Activated CD4-positive, alpha-beta T cell treated with anti-CD3 and anti-CD28 coated beads, Interleukin-2, Interleukin-4, amounts not matched to agents 100 ng/mL and 50 ng/mL, durations not matched to agents 16 hours and 8 hours (primary cell): ENCODE measurements around the gene AGTPBP1.
A peak's percentile ranks its signal among the peaks of the same experiment; 100 is the strongest.
"Not testable (repeated sequence)": the region's sequence is repeated elsewhere in the genome, so short reads cannot be mapped to it uniquely, and the experiment has no call there.

Experiments used
- DNase-seq: peaks from one replicate; pipeline ENCODE4 v3.0.0-alpha.2; 2020; ENCODE audit warnings: low spot score

The AGTPBP1 gene

DNA sequence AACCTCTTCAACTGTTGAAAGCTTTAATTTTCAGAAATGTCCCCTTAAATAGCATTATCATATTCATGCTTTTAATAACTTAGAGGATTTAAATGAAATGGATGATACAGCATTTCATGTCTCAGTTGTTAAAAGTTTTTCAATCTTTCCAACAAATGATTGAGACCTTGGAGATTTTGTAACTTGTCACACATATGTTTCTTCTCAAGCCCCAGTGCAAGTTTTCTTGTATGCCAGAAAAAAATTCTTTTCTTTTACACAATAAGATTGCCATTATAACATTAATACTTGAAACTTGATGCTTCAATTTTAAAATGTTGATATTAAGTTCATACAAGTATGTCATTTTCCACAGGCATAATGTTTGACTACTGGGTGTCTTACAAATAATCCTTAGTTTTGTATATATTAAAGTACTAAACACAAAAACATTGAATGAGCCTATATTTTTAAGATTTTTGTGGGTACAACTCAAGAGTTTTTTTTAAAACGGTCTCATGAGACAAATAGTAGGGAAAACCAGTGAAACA, 124.5 kb downstream of the AGTPBP1 start:
- DNase-seq = no peak

DNA sequence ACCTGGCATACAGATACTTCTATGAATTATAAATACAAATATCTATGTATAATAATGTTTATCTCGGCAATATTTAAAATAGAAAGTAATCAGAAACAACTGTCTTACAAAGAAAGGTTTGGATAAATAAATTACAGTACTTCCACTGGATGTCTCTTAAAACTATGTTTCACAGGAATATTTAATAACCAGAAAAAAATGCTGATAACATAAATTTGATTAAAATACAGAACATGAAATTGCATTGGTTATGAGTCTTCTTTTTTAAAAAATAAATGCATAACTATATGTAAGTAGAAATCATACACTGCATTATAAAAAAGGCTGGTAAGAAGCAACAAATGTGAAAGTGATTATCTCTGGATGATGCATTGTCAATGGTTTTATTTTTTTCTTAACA, 126.0 kb downstream of the AGTPBP1 start:
- no peak for DNase-seq

DNA sequence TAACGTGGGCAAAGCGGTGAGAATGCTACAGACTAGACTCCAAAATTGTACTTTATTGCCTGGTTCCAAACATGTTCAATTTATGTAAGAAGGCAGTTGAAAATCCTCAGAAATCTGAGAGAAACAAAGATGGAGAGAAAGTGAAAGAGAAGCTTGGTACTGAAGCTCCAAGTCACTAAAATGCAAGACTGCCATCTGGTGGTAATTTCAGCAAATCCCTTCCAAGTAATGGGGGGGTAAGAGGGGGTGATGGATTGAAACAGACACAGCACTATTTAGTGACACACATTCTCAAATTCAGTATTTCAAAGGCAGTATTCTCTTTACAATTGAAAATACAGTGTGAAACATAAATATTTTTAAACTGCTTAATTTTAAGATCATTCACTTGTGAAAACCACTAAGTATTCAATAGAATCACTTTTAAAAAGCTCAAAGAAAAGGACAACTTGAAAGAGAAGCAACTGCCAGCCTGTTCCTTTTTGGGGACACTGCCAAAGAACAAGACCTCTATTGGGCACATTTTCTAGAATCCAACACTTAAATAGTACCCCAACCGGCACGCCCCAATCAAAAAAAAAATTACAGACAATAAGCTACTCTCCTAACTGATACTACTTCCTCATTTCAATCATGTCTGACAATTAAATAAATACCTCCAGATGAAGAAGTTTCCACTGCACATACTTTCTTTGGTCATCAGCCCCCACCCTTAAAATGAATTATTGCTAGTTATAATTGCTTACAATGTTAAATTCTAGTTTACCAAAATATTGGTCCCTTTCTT, 131.5 kb downstream of the AGTPBP1 start:
- DNase-seq = peak; percentile 68

DNA sequence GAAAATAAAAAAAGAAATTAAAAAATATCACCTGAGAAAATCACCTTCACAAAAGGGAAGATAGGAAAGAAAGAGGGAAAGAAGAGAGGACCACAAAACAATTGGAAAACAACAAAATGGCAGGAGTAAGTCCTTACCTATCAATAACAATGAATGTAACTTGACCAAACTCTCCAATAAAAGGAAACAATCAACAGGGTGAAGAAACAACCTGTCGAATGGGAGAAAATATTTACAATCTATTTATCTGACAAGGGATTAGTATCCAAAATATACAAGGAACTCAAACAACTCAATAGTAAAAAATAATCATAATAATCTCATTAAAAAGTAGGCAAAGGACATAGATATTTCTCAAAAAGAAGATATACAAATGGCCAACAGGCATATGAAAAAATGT, 135.8 kb downstream of the AGTPBP1 start:
- DNase-seq = no peak

DNA sequence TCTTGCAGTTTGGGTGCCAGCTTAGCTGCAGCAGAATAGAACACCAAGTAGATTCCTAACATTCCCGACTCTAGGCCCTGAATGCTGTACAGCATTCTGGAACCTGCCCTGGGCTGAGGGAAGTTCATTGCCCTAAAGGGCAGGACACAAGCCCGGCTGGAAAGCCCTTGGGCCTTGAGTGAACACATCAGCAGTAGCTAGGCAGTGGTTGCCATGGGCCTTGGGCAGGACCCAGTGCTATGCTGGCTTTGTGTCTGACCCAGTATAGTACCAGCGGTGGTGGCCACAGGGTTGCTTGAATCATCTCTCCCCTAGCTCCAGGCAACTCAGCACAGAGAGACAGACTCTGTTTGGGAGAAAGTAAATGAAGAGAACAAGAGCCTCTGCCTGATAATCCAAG, 137.8 kb downstream of the AGTPBP1 start:
- DNase-seq = no peak

DNA sequence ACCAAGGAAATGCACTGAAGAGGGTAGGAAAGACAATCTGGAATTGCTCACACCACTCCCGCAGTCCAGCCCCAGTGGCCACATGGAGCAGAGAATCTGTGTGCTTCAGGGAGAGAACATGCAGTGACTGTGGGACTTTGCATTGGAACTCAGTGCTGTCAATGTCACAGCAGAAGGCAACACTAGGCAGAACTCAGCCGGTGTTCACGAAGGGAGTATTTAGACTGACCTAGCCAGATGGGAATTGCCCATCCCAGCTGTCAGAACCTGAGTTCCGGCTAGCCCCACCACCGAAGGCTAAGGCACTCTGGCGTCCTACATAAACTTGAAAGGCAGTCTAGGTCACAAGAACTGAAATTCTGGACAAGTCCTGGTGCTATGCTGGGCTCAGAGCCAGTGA, 139.0 kb downstream of the AGTPBP1 start:
- DNase-seq = no peak

DNA sequence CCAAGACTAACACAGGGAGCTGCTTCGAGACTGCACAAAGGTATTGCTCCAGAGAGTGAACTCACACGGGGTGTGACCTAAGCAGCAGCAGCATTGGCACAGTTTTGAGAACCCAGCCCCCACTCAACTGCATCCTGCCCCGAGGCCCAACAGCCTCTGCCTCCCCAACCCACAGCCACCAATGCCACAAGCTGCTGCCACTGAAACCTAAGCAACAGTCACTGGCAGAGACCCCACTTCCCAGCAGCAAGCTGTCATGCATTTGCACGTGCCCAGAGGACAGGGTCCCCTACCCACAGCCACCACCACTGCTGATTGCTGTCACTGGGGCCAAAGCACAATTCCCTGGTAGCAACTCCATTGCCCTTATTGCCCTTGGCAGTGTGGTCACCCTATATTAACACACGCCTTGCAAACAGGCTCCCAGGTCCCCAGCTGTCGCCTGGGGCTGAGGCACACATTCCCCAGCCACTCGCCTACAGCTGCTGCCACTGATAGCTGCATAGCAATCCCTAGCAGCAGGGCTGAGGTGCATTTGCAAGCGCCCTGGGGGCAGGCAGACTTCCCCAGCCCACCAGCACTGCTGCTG, 141.0 kb downstream of the AGTPBP1 start:
- peak; percentile 36 for DNase-seq

DNA sequence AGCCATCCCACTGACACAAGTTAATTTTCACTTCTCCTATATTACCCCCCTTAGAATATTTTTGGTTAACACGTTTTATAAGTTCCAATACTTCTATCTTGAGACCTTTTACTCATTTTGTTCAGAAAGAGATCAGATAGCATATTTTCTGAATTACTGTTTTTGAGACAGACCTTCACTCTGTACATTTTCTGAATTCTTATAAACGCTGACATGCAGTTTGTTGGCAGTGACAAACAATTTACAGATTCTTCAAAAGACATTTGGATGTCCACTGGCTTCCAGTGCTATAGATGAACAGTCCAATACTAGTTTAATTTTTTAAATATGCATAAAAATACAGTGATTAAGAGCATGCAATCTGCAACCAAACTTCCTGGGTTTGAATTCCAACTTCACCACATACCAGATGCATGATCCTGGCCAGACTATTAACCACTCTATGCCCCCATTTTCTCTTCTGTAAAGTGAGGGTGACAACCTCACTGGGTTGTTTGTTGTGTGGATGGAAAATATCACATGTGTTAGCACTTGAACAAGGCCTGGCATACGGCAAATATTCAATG, 142.1 kb downstream of the AGTPBP1 start:
- no peak for DNase-seq

DNA sequence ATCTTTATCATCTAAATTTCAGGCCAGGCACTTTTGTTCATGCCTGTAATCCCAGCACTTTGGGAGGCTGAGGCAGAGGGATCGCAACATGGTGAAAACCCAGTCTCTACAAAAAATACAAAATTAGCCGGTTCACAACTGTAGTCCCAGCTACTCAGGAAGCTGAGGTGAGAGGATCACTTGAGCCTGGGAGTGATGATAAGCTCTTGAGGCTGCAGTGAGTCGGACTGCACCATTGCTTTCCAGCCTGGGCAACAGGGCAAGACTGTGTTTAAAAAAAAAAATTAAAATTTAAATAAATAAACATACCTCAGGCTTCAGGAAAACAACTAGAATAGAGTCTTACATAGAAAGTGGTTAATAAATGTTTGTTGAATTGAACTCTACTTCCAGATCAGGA, 147.4 kb downstream of the AGTPBP1 start:
- DNase-seq = no peak

DNA sequence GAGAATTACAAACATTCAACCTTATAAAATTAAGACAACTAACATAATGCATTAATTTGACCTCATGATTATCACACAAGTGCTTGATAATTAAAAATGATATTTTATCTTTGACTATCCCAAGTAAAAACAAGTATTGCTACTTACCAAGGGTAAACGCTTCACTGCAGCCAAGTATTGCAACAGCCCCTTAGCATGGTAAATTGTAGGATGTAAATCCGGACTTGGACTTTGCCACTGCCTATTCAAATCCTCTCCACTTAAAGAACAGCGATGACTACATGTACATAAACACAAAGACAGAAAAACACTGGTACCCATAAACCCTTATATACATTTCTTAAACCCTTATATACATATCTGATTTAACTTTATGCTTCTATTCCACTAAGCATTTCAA, 155.1 kb downstream of the AGTPBP1 start:
- DNase-seq = no peak

DNA sequence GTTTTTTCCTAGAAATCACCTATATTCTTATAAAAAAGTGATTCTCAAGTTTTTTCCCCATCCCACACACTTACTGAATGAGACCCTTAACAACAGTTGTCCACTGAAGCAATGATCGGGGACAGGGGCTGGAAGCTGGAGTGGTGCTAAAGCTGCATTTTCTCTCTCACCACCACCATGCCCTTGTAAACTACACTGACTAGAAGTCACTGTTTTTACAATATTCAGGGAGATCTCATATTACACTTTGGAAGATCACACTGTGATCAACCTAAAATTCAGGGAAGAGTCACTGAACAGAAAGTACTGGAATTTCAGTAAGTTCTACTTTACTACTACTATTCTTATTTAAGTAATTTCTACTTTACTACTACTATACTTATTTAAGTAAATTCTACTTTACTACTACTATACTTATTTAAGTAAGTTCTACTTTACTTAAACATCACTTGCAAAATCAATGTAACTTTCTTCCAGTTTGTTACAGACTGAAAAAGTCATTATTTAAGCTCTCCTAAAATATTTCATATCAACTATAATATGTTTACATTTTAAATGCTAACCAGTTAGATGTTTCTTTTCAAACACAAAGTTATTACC, 164.3 kb downstream of the AGTPBP1 start:
- no peak for DNase-seq

DNA sequence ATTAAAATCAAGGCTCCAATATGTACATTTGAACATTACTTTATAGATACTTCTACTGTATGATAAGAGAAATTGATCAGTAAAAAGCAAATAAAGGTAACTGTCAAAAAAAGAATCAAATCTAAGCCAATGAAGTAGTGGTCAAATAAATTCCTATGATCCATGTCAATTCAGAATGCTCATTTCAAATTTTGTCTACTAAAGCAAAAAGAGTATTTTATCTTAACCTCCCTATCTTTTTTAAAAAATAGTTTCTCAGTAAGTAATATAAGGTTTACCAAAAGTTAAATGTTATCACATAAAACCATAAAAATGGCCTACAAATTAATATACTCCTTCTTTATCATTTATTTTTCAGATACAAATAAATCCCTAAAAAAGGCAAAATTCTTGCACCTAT, 165.9 kb downstream of the AGTPBP1 start:
- DNase-seq = no peak

DNA sequence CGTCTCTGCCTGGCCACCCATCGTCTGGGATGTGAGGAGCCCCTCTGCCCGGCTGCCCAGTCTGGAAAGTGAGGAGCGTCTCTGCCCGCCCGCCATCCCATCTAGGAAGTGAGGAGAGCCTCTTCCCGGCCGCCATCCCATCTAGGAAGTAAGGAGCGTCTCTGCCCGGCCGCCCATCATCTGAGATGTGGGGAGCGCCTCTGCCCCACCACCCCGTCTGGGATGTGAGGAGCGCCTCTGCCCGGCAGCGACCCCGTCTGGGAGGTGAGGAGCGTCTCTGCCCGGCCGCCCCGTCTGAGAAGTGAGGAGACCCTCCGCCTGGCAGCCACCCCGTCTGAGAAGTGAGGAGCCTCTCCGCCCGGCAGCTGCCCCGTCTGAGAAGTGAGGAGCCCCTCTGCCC, 168.2 kb downstream of the AGTPBP1 start:
- DNase-seq = not testable (repeated sequence)

DNA sequence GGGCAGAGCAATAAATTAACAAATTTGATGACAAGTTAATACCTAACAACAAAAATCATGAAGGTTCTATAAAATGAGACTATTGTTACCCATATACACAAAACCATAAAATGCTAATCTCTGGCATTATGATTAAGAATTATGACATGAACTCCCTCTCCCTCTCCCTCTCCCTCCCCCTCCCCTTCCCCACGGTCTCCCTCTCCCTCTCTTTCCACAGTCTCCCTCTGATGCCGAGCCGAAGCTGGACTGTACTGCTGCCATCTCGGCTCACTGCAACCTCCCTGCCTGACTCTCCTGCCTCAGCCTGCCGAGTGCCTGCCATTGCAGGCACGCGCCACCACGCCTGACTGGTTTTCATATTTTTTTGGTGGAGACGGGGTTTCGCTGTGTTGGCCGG, 168.8 kb downstream of the AGTPBP1 start:
- DNase-seq = not testable (repeated sequence)

DNA sequence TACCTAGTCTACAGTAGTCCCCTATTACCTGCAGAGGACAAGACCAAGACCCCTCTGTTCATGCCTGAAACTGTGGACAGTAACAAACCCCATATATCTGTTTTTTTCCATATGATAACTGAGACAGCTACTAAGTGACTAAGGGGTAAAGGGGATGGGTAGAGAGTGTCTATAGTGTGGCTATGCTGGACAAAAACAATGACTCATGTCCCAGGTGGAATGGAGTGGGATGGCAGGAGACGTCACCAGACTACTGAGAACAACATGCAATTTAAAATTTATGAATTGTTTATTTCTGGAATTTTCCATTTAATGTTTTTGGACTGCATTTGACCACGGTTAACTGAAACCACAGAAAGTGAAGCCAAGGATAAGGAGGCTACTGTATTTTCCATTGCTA, 171.8 kb downstream of the AGTPBP1 start:
- DNase-seq = no peak

DNA sequence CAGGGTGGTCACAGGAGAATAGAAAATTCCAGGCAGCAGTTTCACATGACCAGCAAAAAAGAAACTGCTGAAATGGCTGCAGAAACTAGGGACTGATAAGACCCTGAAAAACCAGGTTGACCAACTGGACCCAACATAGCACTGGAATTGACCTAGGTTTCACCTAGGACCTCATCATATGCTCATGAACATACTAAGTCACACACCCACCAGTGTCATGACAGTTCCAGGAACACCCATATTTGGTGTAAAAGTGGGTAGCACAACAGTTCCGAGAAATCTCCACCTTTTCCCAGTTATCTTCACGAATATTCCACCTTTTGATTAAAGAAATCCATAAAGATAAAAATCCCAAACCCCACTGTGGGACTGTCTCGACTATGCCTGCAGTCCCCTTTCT, 182.2 kb downstream of the AGTPBP1 start:
- DNase-seq = no peak

DNA sequence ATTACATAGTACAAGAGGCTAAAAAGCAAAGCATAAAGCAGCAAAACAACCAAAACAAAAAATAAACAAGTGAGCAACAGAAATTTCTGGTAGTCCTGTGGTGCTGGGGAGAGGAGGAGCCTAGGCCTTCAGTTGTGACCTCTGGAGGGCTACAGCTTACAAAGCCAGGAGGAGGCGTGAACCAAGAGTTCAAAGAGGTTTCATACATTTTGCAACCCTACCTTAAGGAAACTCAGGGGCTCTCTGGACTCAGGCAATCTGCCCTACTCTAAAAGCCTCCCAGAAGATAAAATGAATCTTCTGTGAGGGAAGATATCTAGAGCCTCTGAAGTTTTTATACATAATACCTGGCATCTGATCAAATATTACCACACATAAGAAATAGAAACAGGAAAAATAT, 187.4 kb downstream of the AGTPBP1 start:
- DNase-seq = no peak

DNA sequence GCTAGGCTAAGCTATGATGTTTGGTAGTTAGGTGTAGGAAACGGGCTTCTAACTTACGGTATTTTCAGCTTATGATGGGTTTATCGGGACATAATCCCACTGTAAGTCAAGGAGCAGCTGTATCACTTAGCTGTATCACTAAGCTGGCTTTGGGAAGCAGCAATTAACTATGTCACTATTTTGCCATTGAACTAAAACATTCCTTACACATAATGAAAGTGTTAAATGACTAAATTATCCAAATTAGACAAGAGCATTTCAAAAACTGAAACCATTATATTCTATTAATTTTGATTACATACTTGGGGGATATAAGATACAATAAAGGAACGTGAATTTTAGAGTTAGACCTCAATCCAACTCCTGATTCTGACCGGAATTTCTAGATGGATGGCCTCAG, 188.3 kb downstream of the AGTPBP1 start:
- no peak for DNase-seq

DNA sequence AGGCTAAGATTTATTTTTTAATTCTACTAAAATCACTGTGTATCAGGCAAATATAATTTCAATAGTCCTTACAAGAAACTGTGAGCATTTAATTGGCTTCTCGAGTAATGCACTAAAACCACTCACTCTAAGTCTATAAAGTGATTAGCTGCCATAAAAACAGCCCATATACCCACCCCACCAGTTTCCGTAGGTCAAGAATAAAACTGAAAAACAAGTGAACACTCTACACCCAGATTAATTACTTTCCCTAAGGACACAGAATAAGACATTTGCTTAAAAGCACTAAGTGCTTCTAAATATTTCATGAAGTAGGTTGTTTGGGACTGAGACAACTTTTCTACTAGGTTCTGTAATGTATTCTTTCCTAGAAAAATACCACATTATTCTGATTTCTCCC, 194.2 kb downstream of the AGTPBP1 start:
- no peak for DNase-seq

DNA sequence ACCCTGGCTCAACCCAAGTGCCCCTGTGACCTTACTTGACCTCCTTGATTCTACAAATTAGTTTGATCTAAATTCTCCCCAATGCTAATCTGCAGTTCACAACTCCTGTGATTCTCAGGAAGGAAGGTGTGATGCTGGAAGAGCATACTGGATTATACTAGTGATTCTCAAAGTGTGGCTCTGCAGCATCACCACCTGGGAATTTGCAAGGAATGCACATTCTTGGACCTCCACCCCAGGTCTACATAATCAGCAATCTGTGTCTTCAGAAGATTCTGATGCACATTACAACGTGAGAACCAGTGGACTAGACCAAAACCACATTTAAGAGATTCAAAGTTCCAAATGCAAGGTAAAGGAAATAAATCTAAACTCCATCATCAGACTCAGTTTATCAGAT, 198.6 kb downstream of the AGTPBP1 start:
- no peak for DNase-seq

DNA sequence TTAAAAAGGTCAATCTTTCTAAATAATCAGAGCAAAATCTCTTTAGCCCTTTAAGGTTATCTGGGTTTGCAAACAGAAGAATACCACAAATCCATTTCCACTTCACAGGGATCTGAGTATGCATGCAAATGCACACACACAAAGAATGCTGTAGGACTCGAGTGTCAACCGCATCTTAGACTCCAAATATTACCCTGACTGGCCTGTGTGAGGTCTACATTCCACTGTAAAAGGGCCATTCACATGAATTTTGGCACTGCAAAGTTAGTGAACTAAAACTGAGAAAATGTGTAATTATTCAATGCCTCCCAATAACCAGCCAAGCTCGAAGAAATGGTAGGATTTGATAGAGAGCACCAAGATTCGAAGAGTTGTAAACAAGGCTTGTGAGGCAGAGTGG, 199.9 kb downstream of the AGTPBP1 start:
- DNase-seq = no peak

DNA sequence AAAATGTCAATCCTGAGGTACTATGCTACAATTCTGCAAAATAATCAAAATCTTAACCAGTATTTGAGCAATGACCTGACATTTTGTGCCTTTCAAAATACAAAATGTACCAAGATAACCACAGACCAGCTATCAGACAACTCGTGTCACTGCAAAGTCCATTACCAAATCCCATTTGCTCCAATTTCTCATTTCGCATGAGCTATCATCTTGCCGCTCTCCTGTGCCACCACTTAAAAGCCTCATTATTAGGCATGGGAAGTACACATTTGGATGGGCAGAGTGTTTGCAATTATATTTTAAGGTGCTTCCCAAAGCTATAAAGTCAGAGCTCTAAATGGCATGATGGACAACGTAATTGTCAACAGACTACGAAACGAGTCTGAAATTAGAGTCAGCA, 205.2 kb downstream of the AGTPBP1 start:
- DNase-seq = no peak

DNA sequence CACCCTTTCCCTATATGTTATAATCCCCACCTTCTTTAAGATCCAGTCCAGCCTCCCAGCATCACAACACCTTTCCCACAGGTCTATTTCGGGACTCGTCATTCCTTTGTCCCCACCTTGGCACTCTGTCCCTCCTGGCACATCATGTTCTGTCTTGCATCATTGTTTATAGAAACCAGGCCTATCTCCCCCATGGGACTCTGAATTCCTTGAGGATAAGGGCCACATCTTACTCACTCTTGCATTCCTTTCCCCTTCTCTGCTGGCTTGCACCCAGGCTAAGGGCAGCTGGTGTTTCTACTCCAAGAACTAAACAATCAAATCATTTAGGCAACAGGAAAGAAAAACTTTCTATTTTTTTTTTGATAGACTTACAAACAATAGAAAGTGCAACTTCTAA, 205.7 kb downstream of the AGTPBP1 start:
- DNase-seq = no peak
